Stimulated activated CD4-positive, alpha-beta T cell treated with anti-CD3 and anti-CD28 coated beads, Interleukin-1b, Interleukin-23, amount 100 ng/mL, for 24 hours (primary cell): ENCODE data around the gene LOXL3.

ENCODE experiments used
- DNase-seq, 4 experiments: peaks; one replicate each; pipeline ENCODE4 v3.0.0-alpha.2; 2020; ENCODE audit warnings: low read depth in 4 of 4, low spot score in 1 of 4

The LOXL3 gene

DNA sequence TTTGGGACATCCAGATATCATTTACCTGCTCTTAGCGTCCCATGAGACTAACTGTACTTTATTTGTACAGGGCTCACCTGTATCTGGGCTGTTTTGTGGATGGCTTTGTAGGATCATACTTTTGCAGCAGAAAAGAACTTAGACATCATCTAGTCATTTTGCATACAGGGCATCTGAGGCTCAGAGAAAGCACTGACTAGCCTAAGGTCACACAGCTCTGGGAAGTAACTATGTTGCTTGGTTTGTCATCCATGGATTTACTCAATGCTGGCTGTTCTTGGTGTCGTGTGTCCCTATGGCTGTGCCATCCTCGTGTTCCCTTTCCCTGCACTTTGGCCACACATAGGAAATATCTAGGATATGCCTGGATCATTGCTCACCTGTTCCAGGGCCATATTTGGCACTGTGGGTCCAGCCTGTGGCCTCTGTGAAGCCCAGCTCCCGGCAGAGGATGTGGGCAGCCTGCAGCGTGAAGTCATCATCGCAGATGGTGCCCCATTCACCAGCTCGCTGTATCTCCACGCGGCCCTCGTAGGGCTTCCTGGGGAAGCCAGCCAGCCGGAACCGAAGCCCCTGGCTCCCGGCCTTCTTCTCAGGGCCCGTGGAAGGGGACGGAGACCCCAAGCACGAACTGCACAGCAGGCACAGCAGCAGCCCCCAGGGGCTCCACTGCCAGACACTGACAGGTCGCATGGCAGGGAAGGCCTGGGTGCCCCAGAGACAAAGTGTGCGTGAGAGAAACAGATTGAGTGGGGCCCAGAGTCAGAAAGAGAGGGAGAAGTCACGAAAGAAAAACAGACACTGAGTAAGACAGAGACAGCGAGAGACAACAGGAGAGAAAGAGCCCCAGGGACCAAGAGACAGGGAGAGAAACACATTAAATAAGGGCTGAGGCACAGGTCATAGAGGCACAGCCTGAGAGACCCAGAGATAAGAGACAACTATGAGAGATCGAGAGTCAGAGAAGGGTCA lies 1.5 kb downstream of the LOXL3 start:
- no peak for DNase-seq

- DNase-seq: no peak
Observed at GRCh38 chr2:74551530-74551929, 2.2 kb downstream of the LOXL3 start.

GRCh38 chr2:74550231-74550630 lies 3.5 kb downstream of the LOXL3 start:
- DNase-seq: no peak

GRCh38 chr2:74548900-74549826 lies 4.6 kb downstream of the LOXL3 start:
- no peak for DNase-seq

DNA sequence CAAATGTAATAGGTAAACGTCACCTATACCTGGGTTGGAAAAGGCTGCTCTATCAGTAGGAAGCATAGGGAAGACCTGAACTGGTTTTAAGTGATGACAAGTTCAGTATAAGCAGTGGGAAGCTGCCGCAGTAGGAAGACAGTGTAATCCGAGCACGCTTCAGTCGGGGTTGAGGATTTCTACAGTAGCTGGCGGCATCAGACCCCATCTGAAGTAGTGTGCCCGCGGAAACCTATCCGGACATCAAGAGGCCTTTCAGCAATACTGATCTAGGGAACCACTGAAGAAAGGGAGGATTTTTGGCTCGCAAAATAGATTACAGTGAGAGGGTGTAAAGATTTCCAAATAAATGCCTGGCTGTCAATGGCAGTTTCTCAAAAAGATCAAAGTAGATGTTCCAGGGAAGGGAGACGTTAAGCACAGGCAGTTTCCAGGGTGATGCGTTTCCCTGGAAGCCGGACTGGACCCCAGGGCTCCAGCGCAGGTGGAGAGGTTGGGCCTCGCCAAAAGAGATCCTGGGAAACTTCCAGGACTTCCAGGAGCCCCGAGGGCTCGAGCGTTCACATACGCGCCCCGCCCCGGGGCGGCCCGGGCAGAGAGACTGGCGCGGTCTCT lies 5.3 kb downstream of the LOXL3 start:
- no peak for DNase-seq

DNA sequence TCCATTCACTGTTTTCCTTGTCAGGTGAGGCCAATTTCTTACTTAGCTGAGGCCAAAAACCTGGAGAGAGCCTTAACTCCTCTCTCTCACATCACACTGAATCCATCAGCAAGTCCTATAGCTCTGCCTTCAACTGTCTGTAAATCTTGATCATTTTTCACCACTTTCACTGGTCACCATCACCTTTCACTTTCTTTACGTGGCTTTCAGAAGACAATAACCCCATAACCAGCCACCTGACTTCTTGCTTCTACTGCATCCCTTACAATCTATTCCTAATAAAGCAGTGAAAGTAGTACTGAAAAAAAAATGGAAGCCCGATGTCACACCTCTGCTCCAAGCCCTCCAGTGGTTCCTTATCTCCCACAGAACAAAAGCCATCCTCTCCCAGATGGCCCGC lies 7.7 kb downstream of the LOXL3 start:
- DNase-seq: no peak

- DNase-seq: no peak
Observed at GRCh38 chr2:74544634-74545033, 9.1 kb downstream of the LOXL3 start.

DNA sequence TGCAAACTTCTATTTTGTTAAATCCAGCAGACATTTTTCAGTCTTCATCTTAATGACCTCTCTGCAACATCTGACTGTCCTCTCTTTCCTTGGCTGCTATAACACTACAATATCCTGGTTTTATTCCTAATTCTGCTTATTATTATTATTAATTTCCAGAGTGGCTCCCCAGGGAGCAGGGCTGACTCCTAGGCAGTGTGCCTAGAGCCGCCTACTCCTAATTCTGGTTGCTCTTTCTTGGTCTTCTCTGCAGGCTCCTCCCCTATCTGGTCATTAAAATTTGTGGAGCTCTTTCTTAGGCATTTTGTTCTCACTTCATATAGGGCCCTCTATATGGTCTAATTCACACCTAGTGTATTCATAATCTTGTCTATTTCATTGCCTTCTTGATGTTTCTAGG lies 10.8 kb downstream of the LOXL3 start:
- DNase-seq: no peak

GRCh38 chr2:74540291-74540690 lies 13.5 kb downstream of the LOXL3 start:
- no peak for DNase-seq

DNA sequence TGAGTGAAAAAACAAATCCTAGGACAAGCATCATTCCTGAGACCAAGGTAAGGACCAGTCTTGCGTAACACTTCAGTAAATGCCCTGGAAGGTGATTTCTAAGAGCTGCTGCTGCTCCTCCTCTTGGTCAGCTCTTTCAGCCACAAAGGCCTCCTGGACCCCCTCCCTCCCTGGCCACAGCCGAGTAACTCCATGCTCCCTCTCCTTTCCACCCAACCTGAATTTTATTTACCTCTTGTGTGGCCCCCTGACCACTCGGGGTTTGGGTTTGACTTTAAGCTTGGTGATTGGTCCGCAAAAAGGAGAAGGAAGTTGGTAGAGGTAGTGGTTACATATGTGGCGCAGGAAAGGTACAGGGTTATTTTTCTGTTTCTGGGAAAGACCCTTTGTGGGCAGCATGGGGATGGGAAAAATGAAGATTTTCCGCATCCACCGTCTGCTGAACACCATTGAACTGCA lies 14.8 kb downstream of the LOXL3 start:
- DNase-seq: no peak

- DNase-seq: no peak
Observed at GRCh38 chr2:74537140-74537539, 16.6 kb downstream of the LOXL3 start.

DNA sequence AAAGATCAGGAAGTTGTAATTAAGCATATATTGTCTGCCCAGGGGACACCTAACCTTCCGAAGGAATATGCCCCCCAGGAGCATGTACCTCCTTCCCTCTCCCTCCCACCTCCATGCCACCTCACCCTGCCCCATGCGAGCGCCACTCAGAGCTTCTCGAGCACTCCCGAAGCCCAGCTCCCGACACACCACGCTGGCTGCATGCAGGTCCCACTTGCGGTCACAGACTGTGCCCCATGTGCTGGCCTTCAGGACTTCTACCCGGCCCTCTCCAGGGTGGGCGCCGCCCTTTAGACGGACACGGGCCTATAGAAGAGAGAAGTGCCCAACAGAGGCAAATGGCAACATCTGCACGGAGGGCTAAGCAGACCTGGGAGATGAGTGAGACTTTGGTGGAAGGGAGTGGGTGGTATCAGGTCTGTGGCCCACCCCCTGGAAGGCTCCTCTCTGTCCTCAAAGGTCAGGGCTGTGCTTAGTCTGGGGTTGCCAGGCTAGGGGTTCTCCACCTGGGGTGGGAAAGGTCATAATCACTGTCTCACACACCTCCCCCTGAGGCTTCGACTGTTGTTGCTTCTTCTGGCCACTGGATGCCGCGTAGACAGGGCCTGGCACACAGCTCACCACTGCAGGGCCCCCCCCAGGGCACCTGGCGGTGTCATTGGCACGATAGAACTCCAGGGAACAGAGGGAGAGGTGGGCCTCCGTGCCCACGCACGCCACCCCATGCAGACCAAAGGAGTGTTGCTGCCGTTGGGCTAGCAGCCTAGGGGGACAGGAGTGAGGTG lies 17.4 kb downstream of the LOXL3 start:
- DNase-seq: no peak

- DNase-seq: no peak
Observed at GRCh38 chr2:74535440-74535965, 18.2 kb downstream of the LOXL3 start.

GRCh38 chr2:74534411-74534810 lies 19.3 kb downstream of the LOXL3 start:
- DNase-seq: no peak

GRCh38 chr2:74533464-74533863 lies 20.3 kb downstream of the LOXL3 start:
- DNase-seq: no peak

DNA sequence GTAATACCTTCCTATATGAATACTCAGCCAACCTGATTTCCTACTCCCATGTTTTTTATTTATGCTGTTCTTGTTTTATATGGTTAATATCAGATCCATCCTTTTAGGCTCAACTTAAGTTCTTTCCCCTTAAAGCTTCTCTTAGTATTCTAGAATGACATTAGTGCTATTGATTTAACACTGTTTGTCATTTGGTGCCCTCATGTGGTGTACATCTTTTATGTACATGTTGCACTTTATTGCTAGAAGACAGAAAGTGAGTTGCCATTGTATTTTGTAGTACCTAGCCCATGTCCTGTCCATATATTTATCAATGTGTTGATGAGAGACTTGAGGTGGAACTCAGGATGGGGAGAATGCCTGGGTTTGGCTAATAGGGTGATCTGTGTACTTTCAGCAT lies 21.5 kb downstream of the LOXL3 start:
- DNase-seq: no peak

DNA sequence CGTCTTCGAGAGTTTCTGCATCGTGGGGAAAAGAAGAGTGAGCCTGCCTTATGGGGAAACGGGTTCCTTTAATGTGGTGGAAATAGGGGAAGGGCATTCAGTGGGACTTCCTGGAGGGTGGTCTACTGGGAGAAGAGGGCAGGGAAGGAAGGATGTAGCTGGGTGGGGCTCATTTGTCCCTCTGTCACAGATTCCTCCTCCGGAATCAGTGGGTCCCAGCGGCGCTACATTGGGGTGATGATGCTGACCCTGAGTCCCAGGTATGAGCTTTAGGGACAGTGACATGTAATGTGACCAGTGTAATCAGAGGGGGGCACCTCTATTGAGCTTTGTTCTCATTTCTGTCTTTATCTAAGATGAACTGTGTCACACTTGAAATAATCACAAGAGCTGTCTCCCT lies 22.1 kb downstream of the LOXL3 start:
- DNase-seq: no peak

DNA sequence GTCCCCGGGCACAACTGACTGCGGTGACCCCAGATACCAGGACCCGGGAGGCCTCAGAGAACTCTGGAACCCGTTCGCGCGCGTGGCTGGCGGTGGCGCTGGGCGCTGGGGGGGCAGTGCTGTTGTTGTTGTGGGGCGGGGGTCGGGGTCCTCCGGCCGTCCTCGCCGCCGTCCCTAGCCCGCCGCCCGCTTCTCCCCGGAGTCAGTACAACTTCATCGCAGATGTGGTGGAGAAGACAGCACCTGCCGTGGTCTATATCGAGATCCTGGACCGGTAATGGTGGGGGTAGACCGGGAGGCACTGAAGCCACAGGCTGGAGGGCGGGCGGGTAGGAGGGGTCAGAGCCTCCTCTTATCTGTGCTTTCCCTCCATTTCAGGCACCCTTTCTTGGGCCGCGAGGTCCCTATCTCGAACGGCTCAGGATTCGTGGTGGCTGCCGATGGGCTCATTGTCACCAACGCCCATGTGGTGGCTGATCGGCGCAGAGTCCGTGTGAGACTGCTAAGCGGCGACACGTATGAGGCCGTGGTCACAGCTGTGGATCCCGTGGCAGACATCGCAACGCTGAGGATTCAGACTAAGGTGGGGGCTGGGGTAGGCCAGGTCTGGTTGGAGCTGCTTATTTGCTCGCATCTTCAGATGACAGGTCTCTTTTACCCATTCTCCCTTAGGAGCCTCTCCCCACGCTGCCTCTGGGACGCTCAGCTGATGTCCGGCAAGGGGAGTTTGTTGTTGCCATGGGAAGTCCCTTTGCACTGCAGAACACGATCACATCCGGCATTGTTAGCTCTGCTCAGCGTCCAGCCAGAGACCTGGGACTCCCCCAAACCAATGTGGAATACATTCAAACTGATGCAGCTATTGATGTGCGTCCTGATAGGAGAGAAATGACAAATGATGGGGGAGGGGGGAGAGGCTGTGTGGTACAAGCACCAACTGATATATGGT lies 23.2 kb downstream of the LOXL3 start:
- DNase-seq: peak in 1 of 4 experiments; percentile 41
